Right lobe of liver (tissue), 4 donors: ENCODE data around the gene TGFBI.

Source experiments
- CTCF ChIP-seq, 4 donors: fragments of 200-600 bp in 3 of 4; fragments of 450-650 bp in 1 of 4; IDR thresholded peaks; one replicate each; pipeline versions ENCODE4 v1.5.1 to v1.8.0; 2016 to 2022; ENCODE audit warnings: antibody characterized with exemption in 4 of 4, mild to moderate bottlenecking in 2 of 4
- POLR2A ChIP-seq: fragments of 450-650 bp; IDR thresholded peaks from one replicate; pipeline ENCODE4 v1.6.1; 2017; ENCODE audit warnings: antibody characterized with exemption, mild to moderate bottlenecking
- donor health status: DM: no; HTN: no; CAD: no.
- donor health status: DM: no; HTN: no; CAD: no.
- donor health status: DM: no; HTN: yes; CAD: no.

GRCh38 chr5:135995976-135996375 is 32.8 kb upstream of the TGFBI start:
- TF ChIP-seq CTCF (IDR thresholded peaks at IDR 0.05) (no peak), POLR2A (no peak)
